Activated T-cell treated with anti-CD3 and anti-CD28 coated beads for 4 hours (primary cell): ENCODE data around the gene PROS1.

Source experiments
- DNase-seq: peaks from one replicate; pipeline ENCODE4 v3.0.0-alpha.2; 2020

Gene PROS1

DNA sequence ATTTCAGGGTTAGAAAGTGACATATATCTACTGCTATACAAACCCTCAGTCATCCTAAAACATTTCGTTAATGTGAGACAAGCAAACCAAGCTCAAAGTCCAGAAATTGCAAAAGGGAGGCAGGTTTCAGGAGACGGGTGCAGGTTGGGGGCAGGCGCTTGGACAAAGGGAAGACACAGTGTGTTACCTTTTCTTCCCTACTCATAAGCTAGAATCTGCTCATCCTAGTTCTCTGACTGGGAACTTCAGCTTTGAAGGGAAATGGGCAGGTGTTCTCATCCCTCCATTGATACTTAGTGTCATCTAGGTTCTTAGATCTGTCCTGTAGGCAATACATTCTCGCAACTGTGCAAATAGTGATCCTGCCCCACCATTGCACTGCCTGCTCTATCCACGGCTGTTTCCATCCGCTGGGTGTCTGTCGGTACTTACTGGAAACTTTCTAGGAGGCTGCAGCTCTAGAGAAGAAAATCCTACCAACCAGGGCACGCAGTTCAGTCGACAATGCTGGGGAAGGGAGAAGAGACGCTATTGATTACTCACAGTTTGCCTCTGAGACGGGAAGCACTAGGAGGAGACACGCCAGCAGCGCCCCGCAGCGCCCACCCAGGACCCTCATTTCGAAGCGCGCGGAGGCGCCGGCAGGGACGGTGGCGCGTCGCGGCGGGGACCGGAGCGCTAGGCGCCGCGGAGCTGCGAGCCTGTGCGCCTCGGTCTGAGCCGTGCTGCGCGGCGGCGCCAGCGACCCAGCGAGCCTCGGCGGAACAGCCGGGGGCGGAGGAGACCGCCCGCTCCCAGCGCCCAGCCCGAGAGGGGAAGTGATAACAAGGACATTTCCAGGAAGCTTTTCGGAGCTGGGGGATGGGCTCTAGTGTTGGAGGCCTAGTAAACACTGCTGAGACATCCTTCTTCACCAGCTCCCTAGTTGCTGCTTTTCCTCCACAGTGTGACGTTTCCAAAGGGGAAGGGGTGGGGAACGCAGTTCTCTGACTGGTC, at the start of gene PROS1:
Gene PROS1, minus strand, starts transcription at position 766 of the 996 bp plus-strand sequence. Its CDS starts 147 bp downstream, at position 619.
- DNase-seq = peak; percentile 3

DNA sequence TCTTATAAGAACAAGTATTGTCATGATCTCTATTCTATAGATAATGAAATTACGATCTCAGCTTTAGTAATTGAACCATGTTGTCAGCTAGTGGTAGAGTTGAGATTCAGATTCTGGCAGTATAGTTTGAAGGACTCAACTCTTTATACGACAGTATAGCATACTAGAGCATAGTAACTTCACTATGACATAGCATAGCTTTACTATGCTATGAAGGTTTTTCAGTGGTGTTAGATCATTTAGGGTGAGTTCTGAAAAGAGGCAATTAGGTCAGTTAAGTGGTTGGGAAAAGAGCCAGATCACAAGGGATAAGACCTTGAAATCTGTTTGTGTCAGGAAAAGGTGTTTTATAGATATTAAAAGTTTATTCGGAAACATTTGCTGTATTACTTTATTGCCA, 46.6 kb upstream of the PROS1 start:
- no peak for DNase-seq

GRCh38 chr3:94019659-94020058, 46.0 kb upstream of the PROS1 start:
- DNase-seq = no peak

DNA sequence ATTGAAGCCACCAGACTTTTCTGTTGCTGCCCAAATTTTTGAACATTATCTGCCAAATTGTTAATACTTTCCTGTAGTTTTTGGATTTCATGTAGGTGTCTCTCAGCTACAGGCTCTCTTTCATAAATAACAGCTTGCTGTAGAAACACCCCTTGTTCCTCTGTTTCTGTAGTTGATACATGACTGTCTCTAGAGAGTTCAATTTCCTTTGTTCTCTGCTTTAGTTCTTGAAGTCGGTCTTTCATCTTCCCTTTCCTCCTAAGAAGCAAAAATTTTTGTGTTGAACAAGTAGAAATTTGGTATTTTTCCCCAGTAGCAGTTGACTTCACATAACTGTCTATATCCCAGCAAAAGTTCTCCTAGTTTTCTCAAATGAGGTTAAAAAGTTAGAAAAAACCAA, 41.3 kb upstream of the PROS1 start:
- DNase-seq = no peak

- DNase-seq = no peak
Measured at GRCh38 chr3:94012185-94012584, 38.5 kb upstream of the PROS1 start.

DNA sequence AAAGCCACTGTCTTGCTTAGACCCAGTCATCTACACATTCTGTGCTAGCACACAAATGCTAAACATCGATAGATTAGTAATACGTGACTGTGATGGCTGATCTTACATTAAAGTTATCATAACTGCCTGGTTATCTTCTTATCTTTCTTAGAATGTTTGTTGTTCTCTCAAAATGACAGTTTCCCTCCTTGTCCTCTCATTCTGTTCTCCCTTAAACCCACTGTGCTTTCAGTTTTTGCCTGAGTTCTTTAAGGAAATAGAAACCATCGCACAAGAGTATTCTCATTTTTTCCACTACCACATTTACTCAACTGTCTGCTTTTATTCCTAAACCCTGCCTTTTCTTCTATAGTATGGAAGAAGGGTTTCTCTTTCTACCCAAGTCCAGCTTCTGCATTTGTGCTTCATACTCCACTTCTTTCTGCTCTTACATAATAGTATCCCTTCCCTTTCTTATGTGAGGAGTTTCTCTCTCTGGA, 37.6 kb upstream of the PROS1 start:
- no peak for DNase-seq

DNA sequence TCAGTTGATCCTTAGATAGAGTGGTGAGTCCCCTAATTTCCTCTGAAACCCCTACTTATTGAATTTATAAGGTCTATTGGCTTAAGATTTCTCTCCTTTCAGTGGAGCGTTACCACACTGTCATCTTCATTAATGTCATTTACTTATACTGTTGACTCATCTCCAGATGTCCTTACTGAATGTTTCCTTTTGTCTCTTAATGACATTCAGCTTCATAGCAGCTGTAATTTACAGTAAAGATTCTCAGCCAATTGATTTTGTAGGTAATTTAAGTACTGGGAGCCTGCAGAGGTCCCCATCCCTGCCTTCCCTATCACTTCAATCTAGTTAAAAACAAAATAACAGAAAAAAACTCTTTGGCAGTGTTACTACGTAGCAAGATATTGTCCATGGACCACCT, 35.9 kb upstream of the PROS1 start:
- no peak for DNase-seq

- DNase-seq = no peak
Measured at GRCh38 chr3:94008253-94008652, 34.6 kb upstream of the PROS1 start.

DNA sequence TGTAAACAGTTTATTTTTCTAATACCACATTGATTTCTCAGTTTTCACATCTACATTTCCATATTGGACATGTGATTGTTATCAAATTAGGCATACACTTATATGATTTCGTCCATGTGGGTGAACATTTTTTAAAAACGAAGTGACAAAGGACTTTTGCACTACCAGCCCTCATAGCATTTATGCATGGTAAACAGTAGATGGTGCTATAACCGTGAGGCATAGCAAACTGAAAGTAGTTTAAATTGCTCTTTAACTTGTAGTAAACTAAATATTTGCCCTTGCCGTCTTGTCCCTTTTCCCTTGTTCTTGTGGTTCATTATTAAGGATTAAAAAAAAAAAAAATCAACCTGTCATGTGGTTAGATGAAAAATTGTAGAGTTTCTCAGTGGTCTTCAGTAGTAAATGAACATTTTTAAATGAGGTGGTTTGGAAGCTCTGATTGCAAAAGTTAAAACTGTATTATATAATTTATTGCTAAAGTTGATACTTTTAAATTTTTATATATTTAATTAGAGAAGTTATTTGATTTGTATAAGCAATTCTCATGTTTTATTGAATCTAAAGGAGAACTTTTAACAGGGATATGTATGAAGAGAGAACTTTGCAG, 30.7 kb upstream of the PROS1 start:
- DNase-seq = no peak

DNA sequence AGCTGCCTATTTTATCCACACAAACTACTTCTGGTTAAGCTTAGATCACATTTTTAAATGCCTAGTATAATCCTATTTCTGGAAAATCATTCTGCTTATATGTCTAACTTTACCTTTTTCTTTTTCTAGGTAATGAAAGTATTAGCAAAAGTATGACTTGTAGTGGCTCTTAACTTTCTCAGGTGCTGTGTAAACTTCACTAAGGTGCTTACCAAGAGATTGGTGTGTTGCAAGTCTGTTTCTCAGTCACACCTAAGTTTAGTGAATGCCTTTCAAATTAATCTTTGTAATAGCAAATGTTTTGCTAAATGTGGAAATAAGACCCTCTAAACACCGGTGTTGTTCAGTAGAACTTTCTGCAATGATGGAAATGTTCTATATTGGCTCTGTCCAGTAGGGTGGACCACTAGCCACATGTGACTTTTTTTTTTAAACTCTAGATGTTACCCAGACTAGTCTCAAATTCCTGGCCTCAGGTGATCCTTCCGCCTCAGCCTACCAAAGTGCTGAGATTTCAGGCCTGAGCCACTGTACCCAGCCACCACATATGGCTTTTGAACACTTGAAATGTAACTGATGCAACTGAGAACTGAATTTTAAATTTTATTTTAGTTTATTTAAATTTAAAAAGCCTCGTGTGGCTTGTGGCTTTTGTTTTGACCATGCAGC, 28.3 kb upstream of the PROS1 start:
- no peak for DNase-seq

DNA sequence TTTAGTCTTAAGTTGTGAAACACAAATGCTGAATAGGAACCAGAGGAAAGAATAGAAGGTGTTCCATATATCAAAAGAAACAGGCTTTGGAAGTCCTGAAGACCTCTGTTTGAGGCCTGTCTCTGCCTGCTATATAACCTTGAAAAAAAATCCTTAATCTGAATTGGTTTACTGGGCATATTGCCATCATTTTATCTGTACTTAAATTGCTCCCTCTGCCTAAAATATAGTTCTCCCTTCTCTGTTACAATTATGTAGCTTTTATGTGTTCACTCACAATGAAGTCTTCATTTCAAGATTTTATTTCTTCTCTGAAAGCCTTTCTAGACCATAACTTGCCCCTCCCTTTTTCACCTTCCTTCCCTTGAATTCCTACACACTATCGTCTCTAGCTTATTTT, 27.5 kb upstream of the PROS1 start:
- DNase-seq = no peak

GRCh38 chr3:93994056-93994455, 20.4 kb upstream of the PROS1 start:
- DNase-seq = no peak

- DNase-seq = no peak
Measured at GRCh38 chr3:93992207-93992606, 18.5 kb upstream of the PROS1 start.

DNA sequence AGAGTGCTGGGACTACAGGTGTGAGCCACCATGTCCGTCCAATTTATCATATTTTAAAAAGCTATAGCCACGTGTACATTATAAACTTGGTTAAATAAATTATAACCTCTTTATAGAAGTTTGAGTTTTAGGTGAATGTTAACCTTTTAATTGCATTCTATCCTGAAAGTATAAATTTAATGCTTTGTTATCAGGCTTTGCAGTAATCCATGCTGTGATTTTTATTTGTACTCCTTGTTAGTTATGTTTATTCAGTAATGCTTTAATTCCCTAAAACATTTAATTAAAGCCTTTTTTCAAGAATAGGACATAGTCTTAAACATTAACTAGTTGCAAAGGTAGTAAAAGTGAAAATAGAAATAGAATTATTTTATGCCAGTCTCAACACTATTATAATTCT, 17.9 kb upstream of the PROS1 start:
- no peak for DNase-seq

DNA sequence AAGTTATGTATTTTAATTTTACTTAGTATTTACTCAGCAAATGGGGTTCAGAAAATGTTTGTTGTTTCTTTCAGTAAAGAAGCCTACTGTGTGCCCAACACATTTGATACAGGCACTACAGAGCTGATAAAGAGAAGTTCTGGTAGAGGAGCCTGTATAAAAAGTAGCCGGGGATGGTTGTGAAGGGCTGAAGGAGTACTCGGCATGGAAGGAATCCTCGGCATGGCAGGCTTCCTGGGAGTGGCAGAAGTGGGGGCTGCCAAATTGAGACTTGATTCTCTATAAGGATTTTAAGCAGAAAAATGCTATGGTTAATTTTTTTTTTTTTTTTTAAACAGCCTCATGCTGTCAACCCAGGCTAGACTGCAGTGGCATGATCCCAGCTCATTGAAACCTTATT, 15.5 kb upstream of the PROS1 start:
- no peak for DNase-seq

DNA sequence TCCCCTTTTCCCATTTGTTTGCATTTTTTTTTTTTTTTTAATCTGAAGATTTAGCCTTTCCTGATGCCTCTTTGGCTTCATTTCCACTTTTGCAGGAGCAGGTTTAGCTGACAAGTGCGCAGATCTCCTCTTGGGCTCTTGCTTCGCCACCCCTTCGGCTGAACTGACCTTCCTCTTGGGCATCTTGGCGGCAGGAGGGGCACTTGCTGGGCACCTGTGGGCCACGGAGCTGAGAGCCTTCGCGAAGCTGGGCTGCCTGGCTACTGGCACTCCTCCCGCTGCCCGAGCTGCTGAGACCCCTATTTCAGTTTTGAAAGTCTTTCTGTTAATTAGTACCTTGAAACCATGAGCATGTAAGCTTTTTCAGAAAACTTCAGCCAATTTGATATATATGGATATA, 15.1 kb upstream of the PROS1 start:
- no peak for DNase-seq

DNA sequence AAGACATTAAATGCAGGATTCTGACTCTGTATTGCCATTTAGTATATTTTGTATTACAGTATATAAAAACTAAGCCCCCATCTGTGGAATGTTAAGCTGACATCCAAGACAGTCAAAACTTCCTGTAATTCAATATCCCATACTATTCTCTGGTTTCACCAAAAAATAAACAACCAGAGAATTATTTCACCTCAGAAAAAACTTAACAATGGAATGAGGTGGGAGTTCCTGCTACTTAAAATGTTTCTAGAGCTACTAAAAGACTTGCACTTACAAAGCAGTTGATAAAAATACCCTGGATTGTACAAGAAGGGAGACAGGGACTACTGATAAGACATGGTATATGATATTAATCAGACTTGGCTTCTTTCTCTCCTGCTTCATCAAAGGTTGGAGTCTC, 14.6 kb upstream of the PROS1 start:
- DNase-seq = no peak

DNA sequence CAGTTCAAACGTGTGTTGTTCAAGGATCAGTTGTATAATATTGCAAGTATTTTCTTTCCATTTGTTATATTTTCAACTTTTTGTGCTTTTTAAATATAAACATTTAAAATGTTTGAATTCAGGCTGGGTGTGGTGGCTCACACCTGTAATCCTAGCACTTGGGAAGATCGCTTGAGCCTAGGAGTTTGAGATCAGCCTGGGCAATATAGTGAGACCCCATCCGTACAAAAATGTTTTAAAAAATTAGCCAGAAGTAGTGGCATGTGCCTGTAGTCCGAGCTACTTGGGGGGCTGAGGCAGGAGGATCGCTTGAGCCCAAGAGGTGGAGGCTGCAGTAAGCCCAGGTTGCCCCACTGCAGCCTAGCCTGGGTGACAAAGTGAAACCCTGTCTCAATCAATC, 10.9 kb upstream of the PROS1 start:
- no peak for DNase-seq

GRCh38 chr3:93983408-93983807, 9.7 kb upstream of the PROS1 start:
- no peak for DNase-seq

- no peak for DNase-seq
Measured at GRCh38 chr3:93981649-93982048, 8.0 kb upstream of the PROS1 start.

DNA sequence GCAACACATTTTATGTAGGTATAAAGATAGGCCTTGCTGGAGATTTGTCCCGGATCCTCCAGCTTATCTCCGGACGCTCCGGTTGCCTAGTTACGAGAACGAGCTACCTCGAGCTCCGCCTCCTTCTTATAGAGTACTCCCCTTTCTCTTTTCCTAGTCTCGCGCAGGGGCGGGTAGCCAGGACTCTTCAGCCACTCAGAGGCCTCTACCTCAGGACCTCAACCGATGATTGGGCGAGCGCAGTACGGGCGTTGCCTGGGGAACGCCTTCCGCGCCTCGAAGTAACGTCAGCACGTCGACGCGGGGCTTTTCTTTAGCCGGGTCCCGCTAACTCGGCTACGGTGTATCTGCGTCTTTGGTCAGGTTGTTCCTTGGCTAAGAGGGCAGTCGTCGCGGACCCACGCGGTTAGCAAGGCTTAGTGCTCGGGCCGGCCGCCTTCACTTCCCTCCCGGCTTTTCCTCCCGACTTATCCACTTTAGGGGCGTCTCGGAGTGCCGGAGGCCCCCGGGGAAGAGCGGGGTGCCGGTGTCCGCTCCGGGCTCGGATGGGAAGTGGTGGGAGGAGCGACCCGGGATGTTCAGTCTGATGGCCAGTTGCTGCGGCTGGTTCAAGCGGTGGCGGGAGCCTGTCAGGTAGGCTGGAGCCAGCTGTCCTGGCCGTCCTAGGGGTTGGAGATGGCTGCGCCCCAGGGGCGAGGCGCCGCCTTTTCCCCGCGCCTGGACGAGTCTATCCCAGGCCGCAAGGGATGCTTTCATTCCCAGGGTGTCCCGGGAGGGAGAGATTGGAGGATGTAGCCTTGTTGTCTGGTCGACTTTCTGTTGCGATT, 6.4 kb upstream of the PROS1 start, which contains the start of gene ARL13B:
Gene ARL13B, plus strand, starts transcription at position 306 of the 827 bp plus-strand sequence. Its CDS starts 269 bp downstream, at position 575.
- peak; percentile 87 for DNase-seq

- no peak for DNase-seq
Measured at GRCh38 chr3:93969997-93970396, 3.7 kb downstream of the PROS1 start.

- DNase-seq = no peak
Measured at GRCh38 chr3:93969443-93969842, 4.3 kb downstream of the PROS1 start.
